PC-9 (cell line): ENCODE results near the gene FUBP3.

Experiments
- EZH2 ChIP-seq: fragments of 200-600 bp; sonication (generic); IDR thresholded peaks from 2 replicates; pipeline ENCODE4 v1.8.0; 2017; ENCODE audit warnings: antibody characterized with exemption, low read depth
- TF ChIP-seq, protein P1 (sequence below): fragments of 200-600 bp; sonication (generic); conservative IDR thresholded peaks from 2 replicates; pipeline ENCODE4 v1.6.1; 2017; ENCODE audit warnings: mixed run types, antibody characterized with exemption, mild to moderate bottlenecking, moderate library complexity

DNA sequence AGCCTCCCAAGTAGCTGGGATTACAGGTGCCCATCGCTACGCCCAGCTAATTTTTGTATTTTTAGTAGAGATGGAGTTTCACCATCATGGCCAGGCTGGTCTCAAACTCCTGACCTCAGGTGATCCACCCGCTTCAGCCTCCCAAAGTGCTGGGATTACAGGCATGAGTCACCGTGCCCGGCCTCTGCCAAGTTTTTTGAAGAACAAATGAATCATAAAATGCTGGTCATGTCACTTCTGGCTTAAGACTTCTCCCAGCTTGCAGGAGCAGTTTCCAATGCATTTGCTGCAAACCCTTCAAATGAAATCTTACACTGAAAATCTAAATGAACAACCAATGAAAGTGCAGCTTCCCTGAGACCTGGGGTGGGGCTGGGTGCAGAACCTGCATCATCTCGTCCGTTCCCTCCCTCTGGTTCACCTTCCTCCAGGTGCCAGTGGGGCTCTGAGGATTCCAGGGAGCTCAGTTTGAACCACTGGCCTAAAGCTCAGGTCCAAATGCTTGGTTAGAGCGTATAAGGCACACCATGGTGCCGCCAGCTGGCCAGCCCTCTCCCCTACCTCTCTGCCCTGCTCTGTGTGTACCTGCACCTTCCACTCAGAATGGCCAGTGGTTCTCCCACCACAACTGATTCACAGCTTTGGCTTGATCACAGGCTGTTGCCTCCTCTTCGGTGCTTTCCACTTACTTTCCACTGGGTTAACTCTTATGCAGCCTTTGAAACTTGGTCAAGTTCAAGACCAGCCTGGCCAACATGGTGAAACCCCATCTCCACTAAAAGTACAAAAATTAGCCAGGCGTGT is 39.8 kb upstream of the FUBP3 start:
- TF ChIP-seq, protein P1, sequence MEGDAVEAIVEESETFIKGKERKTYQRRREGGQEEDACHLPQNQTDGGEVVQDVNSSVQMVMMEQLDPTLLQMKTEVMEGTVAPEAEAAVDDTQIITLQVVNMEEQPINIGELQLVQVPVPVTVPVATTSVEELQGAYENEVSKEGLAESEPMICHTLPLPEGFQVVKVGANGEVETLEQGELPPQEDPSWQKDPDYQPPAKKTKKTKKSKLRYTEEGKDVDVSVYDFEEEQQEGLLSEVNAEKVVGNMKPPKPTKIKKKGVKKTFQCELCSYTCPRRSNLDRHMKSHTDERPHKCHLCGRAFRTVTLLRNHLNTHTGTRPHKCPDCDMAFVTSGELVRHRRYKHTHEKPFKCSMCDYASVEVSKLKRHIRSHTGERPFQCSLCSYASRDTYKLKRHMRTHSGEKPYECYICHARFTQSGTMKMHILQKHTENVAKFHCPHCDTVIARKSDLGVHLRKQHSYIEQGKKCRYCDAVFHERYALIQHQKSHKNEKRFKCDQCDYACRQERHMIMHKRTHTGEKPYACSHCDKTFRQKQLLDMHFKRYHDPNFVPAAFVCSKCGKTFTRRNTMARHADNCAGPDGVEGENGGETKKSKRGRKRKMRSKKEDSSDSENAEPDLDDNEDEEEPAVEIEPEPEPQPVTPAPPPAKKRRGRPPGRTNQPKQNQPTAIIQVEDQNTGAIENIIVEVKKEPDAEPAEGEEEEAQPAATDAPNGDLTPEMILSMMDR, result no peak
- no peak for TF ChIP-seq EZH2
